Immature natural killer cell (primary cell): ENCODE results near the gene GPN1. TPM values are rescaled to one million over a fixed set of nuclear protein-coding genes. Genes with fewer than 3 reads are reported as not detected.
A peak's percentile ranks its signal among the peaks of the same experiment; 100 is the strongest.

Source experiments
- DNase-seq, 3 donors: peaks; one replicate each; pipeline ENCODE4 v3.0.0; 2022; ENCODE audit warnings: mixed read lengths in 1 of 3
- H3K27ac Mint-ChIP-seq, 6 donors: one replicate each; pipeline ENCODE4 v1.8.0; 2020; ENCODE audit warnings: mixed read lengths in 6 of 6, mild to moderate bottlenecking in 5 of 6, inconsistent platforms in 4 of 6, moderate library complexity in 3 of 6
- H3K27me3 Mint-ChIP-seq, 3 donors: one replicate each; pipeline ENCODE4 v1.8.0; 2020 to 2021; ENCODE audit warnings: low read depth in 3 of 3, mild to moderate bottlenecking in 3 of 3, mixed read lengths in 3 of 3, moderate library complexity in 3 of 3, inconsistent platforms in 1 of 3
- H3K36me3 Mint-ChIP-seq, 3 donors: one replicate each; pipeline ENCODE4 v1.8.0; 2020; ENCODE audit warnings: mixed read lengths in 3 of 3, inconsistent platforms in 2 of 3, mild to moderate bottlenecking in 2 of 3
- H3K4me1 Mint-ChIP-seq, 2 donors: one replicate each; pipeline ENCODE4 v1.8.0; 2020; ENCODE audit warnings: inconsistent platforms in 2 of 2, mild to moderate bottlenecking in 2 of 2, mixed read lengths in 2 of 2, moderate library complexity in 1 of 2
- H3K4me3 Mint-ChIP-seq, 5 donors: one replicate each; pipeline ENCODE4 v1.8.0; 2020; ENCODE audit warnings: mild to moderate bottlenecking in 5 of 5, mixed read lengths in 5 of 5, inconsistent platforms in 3 of 5, moderate library complexity in 3 of 5
- H3K9me3 Mint-ChIP-seq, 6 donors: one replicate each; pipeline ENCODE4 v1.8.0; 2020; ENCODE audit warnings: mild to moderate bottlenecking in 6 of 6, mixed read lengths in 6 of 6, inconsistent platforms in 4 of 6, moderate library complexity in 3 of 6
- polyA plus RNA-seq, 3 donors: library from polyadenylated mRNA; unstranded; fragments of 300-500 nt; fragmentation: Illumina TruSeq; gene quantifications; one replicate each; pipeline ENCODE4 v1.2.3, GENCODE V29; 2021

The GPN1 gene
- polyA plus RNA-seq, 3 donors from 2014 or later: 89.9 to 125 (median 92.1) TPM

DNA sequence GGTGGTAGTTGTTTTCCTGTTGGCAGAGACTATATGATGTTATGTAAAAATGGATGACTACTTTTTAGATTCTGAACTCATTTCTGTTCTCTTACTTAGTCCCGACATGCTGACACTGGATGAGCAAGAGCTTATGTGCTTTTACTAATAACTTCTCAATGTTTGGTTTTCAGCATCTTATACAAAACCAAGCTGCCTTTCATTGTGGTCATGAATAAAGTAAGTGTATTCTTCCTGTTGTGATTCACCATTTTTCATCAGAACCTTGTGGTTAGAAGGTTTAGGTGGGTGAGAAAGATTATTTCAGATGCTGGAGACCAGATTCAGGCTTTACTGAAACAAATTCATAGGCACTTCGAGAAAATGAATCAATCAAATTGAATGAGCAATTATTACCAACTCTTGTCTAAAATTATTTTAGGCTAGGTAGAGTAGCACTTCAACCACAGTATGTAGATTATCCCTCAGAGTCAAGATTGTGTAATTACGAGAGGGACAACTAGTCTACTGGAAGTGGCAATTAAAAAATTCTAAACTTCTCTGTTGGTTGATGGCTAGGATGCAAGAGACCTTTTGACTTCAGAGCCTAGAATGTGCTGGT, 9.3 kb downstream of the GPN1 start:
- Mint-ChIP-seq H3K36me3 (peaks cover 42 to 62% (median 51%) of the 10 kb centered on the region in 3 donors), H3K9me3 (no peaks in the 10 kb centered on the region), H3K27ac (peak overlapping the region; percentile 42 to 83 (median 66)), H3K4me3 (peak overlapping the region in 2 of 5 donors; percentile 22 to 45), H3K4me1 (peaks cover 8 to 15% of the 10 kb centered on the region in 2 donors), H3K27me3 (no peaks in the 10 kb centered on the region)
- DNase-seq: peak in 2 of 3 donors; percentile 9 to 28

DNA sequence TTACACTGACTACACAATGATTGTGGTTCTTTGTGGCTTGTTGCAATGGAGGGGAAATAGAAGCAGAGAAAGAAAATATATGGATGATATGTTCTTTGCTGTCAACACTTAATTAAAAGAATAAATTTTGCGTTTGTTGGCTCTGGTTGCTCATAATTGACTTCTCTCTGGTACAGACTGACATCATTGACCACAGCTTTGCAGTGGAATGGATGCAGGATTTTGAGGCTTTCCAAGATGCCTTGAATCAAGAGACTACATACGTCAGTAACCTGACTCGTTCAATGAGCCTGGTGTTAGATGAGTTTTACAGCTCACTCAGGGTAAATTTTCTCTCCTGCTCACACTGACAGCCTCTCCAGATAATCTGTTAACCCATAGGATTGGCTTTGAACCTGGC, 9.9 kb downstream of the GPN1 start:
- no peak for DNase-seq
- no peak overlapping the region for H3K4me3 Mint-ChIP-seq
- H3K4me1 Mint-ChIP-seq: peaks cover 8 to 15% of the 10 kb centered on the region in 2 donors
- H3K27me3 Mint-ChIP-seq: no peaks in the 10 kb centered on the region
- peaks cover 41 to 60% (median 50%) of the 10 kb centered on the region in 3 donors for H3K36me3 Mint-ChIP-seq
- peak overlapping the region in 1 of 6 donors; percentile 83 for H3K27ac Mint-ChIP-seq
- no peaks in the 10 kb centered on the region for H3K9me3 Mint-ChIP-seq

DNA sequence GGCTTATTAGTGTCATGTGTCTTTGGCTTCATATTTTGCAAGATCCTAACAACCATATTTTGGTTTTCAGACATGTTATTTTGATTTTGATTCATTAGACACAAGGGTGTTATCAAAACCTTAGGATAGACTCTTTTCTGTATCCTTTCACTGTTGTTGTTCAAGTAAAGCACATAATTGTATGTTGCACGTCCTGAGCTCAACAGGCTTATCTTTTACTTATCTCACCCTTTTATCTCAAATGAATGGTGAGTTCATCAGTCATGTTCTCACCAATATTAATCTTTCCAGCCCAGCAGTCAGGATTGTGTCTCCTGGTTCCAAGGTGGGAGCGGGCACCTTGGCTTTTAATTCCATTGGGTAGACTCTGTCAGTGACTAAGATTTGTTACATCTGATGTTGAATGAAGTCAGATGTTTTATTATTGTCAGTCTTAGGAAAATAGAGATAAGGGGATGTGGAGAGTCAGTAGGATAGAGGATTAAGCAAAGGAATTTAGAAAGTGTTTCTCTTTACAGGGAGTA, 11.9 kb downstream of the GPN1 start:
- Mint-ChIP-seq H3K27me3 (no peaks in the 10 kb centered on the region), H3K4me3 (no peak overlapping the region), H3K27ac (no peak overlapping the region), H3K4me1 (peaks cover 8 to 15% of the 10 kb centered on the region in 2 donors), H3K36me3 (peaks cover 25 to 52% (median 39%) of the 10 kb centered on the region in 3 donors), H3K9me3 (no peaks in the 10 kb centered on the region)
- DNase-seq: no peak

DNA sequence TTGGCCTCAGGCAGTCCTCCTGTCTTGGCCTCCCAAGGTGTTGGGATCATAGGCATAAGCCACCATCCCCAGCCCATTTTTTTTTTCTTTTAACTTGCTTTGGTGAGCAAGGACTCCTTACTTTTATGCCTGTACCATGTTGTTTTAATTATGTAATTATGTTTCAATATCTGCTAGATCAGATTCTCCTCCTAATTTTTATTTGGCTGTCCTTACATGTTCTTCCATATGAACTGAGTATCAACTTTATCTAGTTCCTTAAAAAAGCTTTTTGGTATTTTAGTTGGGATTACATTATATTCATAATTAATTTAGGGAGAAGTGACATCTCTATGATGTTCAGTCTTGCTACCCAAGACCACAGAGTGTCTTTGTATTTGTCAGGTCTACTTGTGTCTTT, 16.3 kb downstream of the GPN1 start:
- Mint-ChIP-seq H3K4me1 (no peaks in the 10 kb centered on the region), H3K27me3 (peaks cover 0 to 3% (median 0%) of the 10 kb centered on the region in 3 donors), H3K36me3 (peaks cover 20 to 44% (median 37%) of the 10 kb centered on the region in 3 donors), H3K9me3 (no peaks in the 10 kb centered on the region), H3K4me3 (no peak overlapping the region), H3K27ac (peak overlapping the region in 1 of 6 donors; percentile 21)
- DNase-seq: no peak

DNA sequence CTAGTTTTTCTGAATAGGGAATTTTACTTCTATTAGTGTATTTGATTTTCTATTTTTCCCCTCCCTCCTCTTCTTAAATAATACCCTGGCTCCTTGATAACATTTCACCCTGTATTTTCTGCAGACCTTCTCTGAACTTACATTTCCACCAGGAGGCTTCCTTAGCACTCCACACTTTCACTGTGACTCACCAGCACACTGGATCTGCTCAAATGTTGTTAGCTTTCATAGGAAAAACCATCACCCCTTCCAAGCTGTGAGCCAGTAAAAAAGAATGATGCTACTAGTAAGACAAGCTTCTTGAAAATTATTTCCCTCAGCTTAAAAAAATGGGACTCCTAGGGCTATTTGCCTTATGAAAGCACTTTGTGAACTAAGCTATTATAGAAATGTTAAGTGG, 18.4 kb downstream of the GPN1 start:
- Mint-ChIP-seq H3K9me3 (no peaks in the 10 kb centered on the region), H3K4me3 (no peak overlapping the region), H3K4me1 (no peaks in the 10 kb centered on the region), H3K27ac (peak overlapping the region in 3 of 6 donors; percentile 17 to 81 (median 21)), H3K36me3 (peaks cover 15 to 46% (median 30%) of the 10 kb centered on the region in 3 donors), H3K27me3 (peaks cover 0 to 3% (median 0%) of the 10 kb centered on the region in 3 donors)
- DNase-seq: no peak

DNA sequence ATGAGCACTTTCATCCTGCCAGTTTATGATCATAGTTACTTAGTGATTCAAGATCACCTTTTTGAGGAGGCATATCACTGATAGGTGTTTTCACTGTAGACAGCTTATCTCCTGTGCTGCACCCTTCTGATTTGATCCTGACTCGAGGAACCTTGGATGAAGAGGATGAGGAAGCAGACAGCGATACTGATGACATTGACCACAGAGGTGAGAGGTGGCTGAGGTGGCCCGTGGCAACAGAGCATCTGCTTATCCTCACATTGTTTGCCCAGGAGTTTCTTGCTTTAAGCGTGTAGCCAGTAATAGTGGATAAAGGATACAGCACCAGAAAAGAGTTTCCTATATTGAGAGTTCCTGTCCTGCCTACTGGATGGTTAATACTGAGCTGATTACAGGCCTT, 18.9 kb downstream of the GPN1 start:
- DNase-seq: no peak
- Mint-ChIP-seq H3K27ac (peak overlapping the region in 2 of 6 donors; percentile 21 to 68), H3K4me1 (no peaks in the 10 kb centered on the region), H3K9me3 (no peaks in the 10 kb centered on the region), H3K4me3 (no peak overlapping the region), H3K36me3 (peaks cover 19 to 50% (median 34%) of the 10 kb centered on the region in 3 donors), H3K27me3 (peaks cover 0 to 3% (median 0%) of the 10 kb centered on the region in 3 donors)

DNA sequence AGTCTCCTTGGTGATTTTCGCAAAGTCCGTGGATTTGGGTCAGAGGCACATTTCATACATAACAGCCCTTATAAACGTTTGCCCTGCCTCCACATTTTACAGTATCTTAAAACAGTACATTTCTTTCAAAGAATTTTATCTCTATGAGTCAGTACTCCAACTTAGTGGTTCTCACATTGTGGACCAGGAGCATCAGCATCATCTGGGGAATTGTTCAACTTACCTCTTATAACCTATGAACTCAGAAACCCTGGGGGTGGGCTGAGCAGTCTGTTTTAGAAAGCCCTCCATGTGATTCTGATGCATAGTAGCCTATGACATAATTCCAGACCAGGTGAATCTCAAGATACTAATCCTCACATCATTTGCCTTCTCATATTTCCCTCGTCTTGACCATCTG, 22.2 kb downstream of the GPN1 start:
- H3K4me1 Mint-ChIP-seq: no peaks in the 10 kb centered on the region
- peaks cover 43 to 68% (median 44%) of the 10 kb centered on the region in 3 donors for H3K36me3 Mint-ChIP-seq

DNA sequence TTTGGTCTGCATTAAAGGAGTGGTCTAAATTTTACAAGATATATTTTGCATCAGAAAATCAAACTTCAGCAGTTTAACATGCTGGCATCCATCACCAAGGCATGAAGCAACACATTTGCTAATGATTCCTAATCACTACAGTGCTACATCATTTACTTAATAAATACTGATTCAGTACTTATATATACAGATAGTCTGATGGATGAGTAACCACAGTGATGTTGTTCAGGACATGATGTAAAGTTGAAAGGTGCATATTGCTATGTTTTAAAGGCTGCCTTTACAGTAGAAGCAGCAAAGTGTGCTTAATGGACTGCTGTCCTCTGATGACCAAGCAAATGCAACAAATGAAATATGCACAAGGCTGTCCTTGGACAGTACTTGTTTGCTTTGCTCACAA, 23.5 kb downstream of the GPN1 start:
- Mint-ChIP-seq H3K27ac (no peak overlapping the region), H3K4me1 (no peaks in the 10 kb centered on the region), H3K9me3 (no peaks in the 10 kb centered on the region), H3K27me3 (peaks cover 0 to 5% (median 0%) of the 10 kb centered on the region in 3 donors), H3K36me3 (peaks cover 41 to 67% (median 43%) of the 10 kb centered on the region in 3 donors), H3K4me3 (no peak overlapping the region)
- no peak for DNase-seq

More for the DNA sequence above, 22.2 kb downstream of the GPN1 start:
- no peak for DNase-seq
- Mint-ChIP-seq H3K4me3 (no peak overlapping the region), H3K27ac (no peak overlapping the region), H3K27me3 (peaks cover 0 to 5% (median 0%) of the 10 kb centered on the region in 3 donors), H3K9me3 (no peaks in the 10 kb centered on the region)

DNA sequence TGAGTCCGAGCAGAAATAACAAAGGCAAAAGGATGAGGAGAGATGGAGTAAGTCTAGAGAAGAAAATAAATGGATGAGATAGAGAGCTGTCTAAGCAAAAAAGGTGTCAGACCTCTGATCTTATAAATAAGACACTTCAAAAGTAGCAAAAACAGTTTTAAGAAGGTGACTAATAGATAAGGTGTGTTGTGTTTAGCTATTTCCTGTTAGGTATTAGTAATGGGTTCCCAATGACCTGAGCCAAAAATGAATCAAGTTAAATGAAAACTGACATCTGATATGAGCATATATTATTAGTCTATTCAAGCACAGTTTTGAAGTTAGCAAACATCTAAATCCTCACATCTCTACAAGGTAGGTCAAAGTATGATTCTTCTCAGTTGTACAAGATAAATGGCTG, 23.9 kb downstream of the GPN1 start:
- peaks cover 0 to 3% (median 0%) of the 10 kb centered on the region in 3 donors for H3K27me3 Mint-ChIP-seq
- H3K36me3 Mint-ChIP-seq: peaks cover 37 to 62% (median 41%) of the 10 kb centered on the region in 3 donors
- no peaks in the 10 kb centered on the region for H3K4me1 Mint-ChIP-seq
- no peak overlapping the region for H3K4me3 Mint-ChIP-seq
- no peak overlapping the region for H3K27ac Mint-ChIP-seq
- H3K9me3 Mint-ChIP-seq: no peaks in the 10 kb centered on the region
- no peak for DNase-seq

DNA sequence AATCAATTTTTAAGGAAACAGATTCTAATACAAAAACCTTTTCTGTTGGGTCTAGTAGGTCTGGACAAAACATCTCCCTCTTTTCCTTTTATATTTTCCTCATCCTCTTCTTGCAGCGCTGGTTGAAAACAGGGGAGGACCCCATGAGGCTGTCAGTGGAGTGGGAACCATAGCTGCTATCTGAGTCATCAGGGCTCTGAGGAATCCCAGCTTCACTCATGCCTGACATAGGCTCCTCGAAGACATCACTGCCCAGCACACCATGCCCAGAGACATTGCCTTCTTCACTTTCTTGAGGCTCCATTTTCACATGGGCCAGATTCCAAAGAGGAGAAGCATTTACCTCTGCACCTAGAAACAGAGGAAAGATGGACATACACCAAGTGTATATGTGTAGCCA, 24.5 kb downstream of the GPN1 start:
- Mint-ChIP-seq H3K27me3 (peaks cover 0 to 3% (median 0%) of the 10 kb centered on the region in 3 donors), H3K4me3 (no peak overlapping the region), H3K27ac (peak overlapping the region in 2 of 6 donors; percentile 4 to 9), H3K4me1 (no peaks in the 10 kb centered on the region), H3K9me3 (no peaks in the 10 kb centered on the region), H3K36me3 (peaks cover 37 to 58% (median 43%) of the 10 kb centered on the region in 3 donors)
- no peak for DNase-seq

DNA sequence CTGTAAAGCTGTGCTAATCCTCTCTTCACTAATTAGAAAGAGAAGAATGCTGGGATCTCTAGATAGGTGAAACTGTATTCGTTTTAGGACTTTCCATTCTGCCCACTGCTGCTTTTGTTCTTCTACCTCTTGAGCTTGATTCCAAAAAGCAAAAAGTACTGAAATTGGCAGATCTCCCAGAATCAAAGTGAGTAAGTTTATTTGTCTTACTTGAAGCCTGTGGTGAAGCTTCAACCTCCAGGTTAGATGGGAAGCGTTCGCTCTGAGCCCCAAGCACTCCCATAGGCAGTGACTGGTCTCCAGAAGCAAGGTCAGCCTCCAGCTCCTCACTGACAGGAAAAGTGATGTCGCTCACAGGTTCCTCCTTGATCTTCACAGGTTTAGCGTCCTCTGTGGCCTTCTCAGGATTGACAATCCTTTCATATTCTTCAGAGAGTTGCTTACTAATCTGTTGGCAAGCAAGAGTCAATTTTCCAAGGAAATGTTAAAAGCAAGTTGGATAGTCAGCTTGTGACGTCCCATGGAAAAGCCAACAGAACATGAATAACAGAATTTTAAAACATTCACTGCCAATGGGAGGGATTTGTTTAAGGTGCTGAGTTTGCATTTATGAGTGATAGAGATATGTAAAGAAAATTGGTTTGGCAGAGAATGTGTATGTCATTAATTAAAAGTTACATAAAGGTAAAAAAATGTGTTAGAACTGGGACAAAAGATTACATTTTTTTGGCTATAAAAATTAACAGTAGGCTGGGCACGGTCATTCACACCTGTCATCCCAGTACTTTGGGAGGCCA, 26.5 kb downstream of the GPN1 start:
- Mint-ChIP-seq H3K36me3 (peaks cover 35 to 61% (median 43%) of the 10 kb centered on the region in 3 donors), H3K9me3 (no peaks in the 10 kb centered on the region), H3K4me3 (no peak overlapping the region), H3K27me3 (peaks cover 0 to 3% (median 0%) of the 10 kb centered on the region in 3 donors), H3K4me1 (peaks cover 4 to 13% of the 10 kb centered on the region in 2 donors), H3K27ac (no peak overlapping the region)
- DNase-seq: no peak

DNA sequence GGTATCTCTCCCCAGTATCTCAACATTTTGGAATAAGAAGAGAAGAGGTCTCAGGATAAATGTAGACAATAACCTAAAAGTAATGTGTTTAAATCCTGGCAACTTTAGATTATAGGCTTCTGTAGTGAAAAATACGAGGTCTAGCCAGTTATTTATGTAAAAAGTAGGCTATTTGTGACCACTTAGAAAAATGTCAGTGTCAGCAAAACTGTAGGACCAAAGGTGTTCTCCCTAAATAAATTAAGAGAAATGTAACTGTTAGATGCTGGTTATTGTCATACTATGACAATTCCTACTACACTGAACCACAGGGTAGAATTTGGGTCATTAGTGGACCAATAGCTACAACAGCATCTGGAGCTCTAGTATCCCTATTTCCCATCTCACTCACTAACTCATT, 32.5 kb downstream of the GPN1 start:
- Mint-ChIP-seq H3K4me3 (peak overlapping the region; percentile 33 to 100 (median 50)), H3K27me3 (peaks cover 5 to 9% (median 8%) of the 10 kb centered on the region in 3 donors), H3K36me3 (peaks cover 14 to 29% (median 22%) of the 10 kb centered on the region in 3 donors), H3K27ac (peak overlapping the region in 1 of 6 donors; percentile 74), H3K4me1 (peaks cover 48 to 63% of the 10 kb centered on the region in 2 donors), H3K9me3 (no peaks in the 10 kb centered on the region)
- no peak for DNase-seq

DNA sequence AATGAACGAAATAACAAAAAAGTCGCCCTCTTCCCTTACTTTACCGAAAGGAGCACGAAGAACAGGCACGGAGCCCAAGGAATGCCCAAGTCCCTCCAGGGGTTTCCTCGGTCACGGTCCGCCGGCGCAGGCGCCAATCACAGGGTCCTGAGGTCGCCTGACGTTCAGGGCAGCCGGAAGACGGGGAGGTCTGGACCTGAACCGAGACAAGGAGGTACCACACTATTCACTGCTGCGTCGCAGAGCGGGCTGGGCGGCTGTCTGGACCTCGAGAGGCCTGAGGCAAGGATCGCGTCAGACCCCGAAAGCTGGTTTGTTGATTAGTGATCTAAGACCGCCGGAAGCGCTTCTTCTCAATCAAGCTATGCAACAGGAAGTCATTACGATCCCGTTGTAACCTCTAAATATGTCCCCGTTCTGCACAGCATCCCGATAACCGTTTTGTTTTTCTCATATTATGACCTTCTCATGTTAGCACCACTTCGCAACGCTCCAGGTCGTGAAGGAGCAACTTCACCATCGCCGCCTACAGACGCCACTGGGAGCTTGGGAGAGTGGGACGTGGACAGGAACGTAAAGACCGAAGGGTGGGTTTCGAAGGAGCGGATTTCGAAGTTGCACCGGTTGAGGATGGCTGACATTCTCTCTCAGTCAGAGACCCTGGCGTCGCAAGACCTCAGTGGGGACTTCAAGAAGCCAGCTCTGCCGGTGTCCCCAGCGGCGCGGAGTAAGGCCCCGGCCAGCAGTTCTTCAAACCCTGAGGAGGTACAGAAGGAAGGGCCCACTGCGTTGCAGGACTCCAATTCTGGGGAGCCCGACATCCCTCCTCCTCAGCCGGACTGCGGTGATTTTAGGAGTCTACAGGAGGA, 34.7 kb downstream of the GPN1 start, which contains the start of the genes SLC4A1AP and SUPT7L:
Gene SLC4A1AP (plus strand): TSS at position 605 of the 869 bp plus-strand sequence. CDS start 26 bp downstream, at position 631.
Gene SUPT7L (minus strand): TSS at position 330 of the 869 bp plus-strand sequence. CDS start 1,422 bp downstream, outside the sequence.
- DNase-seq: peak; percentile 81 to 85 (median 85)
- peaks cover 53 to 72% of the 10 kb centered on the region in 2 donors for H3K4me1 Mint-ChIP-seq
- peak within 1 kb of the TSS; percentile 99 to 100 (median 100) for H3K4me3 Mint-ChIP-seq
- H3K27me3 Mint-ChIP-seq: peaks cover 5 to 9% (median 8%) of the 10 kb centered on the region in 3 donors
- H3K9me3 Mint-ChIP-seq: no peaks in the 10 kb centered on the region
- peaks cover 18 to 38% (median 19%) of the 10 kb centered on the region in 3 donors for H3K36me3 Mint-ChIP-seq
- peak within 1 kb of the TSS; percentile 96 to 100 (median 99) for H3K27ac Mint-ChIP-seq
